ENCODE data around the gene OR2G2. TPM values are rescaled to one million over a fixed set of nuclear protein-coding genes. Genes with fewer than 3 reads are reported as not detected.

OR2G2 gene
- total RNA-seq, 1 donor from 2014 or later, result not detected

DNA sequence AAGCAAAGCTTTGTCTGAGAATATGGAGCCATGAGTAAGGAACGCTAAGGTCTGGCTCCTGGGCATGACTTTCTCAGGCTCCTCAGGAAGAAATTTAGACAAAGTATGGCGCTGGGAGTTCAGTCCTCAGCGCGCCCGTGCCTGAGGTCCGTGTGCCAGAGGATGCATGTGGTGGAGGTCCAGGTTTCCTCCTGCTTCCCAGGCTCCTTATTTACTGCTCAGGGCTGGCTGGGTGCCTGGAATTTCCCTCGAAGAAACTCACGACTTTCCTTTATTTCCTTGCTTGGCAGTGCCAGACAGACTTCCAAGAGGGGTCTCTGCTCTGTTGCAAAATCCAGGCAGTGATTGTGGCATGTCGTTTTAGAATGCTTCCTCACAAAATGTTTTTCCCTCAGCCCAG is 26.0 kb upstream of the OR2G2 start:
- no peak overlapping the region for H3K27ac ChIP-seq
- no peaks in the 10 kb centered on the region for H3K9me3 ChIP-seq
- no peaks in the 10 kb centered on the region for H3K4me1 ChIP-seq
- no peak overlapping the region for H3K4me3 ChIP-seq
- H3K27me3 ChIP-seq, result no peaks in the 10 kb centered on the region
- TF ChIP-seq, protein P1, sequence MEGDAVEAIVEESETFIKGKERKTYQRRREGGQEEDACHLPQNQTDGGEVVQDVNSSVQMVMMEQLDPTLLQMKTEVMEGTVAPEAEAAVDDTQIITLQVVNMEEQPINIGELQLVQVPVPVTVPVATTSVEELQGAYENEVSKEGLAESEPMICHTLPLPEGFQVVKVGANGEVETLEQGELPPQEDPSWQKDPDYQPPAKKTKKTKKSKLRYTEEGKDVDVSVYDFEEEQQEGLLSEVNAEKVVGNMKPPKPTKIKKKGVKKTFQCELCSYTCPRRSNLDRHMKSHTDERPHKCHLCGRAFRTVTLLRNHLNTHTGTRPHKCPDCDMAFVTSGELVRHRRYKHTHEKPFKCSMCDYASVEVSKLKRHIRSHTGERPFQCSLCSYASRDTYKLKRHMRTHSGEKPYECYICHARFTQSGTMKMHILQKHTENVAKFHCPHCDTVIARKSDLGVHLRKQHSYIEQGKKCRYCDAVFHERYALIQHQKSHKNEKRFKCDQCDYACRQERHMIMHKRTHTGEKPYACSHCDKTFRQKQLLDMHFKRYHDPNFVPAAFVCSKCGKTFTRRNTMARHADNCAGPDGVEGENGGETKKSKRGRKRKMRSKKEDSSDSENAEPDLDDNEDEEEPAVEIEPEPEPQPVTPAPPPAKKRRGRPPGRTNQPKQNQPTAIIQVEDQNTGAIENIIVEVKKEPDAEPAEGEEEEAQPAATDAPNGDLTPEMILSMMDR (IDR thresholded peaks at IDR 0.05), result no peak
- no peak for DNase-seq (ENCODE audit: low spot score in 2 of 2)
- intact Hi-C loops (cut with DNase I), result no loop called here
- H3K36me3 ChIP-seq, result no peaks in the 10 kb centered on the region

DNA sequence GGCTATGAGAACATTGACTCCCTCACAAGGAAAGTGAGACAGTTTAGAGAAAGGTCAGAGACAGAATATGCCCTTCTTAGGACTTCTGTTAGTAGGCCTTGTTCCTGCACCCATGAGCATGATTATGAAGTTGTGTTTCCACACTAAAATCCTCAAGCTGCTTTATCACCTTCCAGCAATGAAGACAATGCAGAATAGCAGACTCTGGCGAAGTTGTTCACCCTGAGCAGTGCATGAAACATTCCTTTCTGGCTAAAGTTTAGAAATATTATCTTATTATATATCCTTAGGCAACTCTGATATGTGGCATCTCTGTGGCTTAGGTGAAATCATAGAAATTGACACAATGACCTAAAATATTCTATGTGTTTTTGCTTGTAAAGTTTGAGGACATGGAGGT is 13.9 kb upstream of the OR2G2 start:
- TF ChIP-seq, protein P1 (IDR thresholded peaks at IDR 0.05), result no peak
- intact Hi-C loops (cut with DNase I), result no loop called here
- peaks cover 0 to 4% of the 10 kb centered on the region in 2 donors for H3K9me3 ChIP-seq

DNA sequence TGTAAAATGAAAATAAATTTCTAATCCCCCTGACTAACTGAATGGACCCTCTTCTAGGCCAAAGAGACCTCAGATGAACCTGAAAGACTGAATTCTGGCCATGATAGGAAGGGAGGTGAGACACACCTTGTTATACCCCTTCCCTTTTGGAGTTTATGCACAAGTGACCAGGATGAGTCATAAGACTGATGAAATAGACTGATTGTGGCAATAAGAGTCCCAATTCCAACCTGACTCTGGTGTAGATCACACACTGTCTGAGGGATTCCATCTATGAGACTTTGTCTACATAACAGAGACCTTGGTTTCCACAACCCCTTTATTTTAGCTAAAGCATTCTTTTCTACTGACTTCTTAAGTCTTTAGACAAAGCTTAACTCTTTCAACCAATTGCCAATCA is 13.5 kb upstream of the OR2G2 start:
- H3K4me3 ChIP-seq, result no peak overlapping the region
- intact Hi-C loops (cut with DNase I), result no loop called here
- no peaks in the 10 kb centered on the region for H3K27me3 ChIP-seq
- no peaks in the 10 kb centered on the region for H3K4me1 ChIP-seq
- H3K9me3 ChIP-seq, result peaks cover 0 to 4% of the 10 kb centered on the region in 2 donors
- no peaks in the 10 kb centered on the region for H3K36me3 ChIP-seq
- TF ChIP-seq, protein P1 (IDR thresholded peaks at IDR 0.05), result no peak
- no peak for DNase-seq (ENCODE audit: low spot score in 2 of 2)
- no peak overlapping the region for H3K27ac ChIP-seq

More for the DNA sequence above, 13.9 kb upstream of the OR2G2 start:
- Histone ChIP-seq H3K4me1 (no peaks in the 10 kb centered on the region), H3K4me3 (no peak overlapping the region), H3K27me3 (no peaks in the 10 kb centered on the region), H3K36me3 (no peaks in the 10 kb centered on the region), H3K27ac (no peak overlapping the region)
- DNase-seq (ENCODE audit: low spot score in 2 of 2), result no peak

DNA sequence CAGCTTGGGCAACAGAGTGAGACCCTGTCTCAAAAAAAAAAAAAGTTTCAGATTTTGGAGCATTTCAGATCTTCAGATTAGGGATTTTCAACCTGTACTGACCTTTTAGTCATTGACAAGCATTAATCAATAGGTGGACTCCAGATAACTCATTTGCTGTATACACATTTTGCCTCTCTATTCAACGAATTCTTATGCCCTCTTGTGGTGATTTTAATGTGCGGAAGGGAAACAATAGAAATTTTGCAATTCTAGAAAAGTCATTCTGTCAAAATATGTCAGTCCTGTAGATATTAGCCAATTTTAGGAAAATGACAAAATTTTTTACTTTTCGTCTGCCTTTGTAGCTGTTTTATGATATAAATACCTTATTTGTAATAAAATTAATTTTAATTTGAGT is 11.6 kb upstream of the OR2G2 start:
- no peaks in the 10 kb centered on the region for H3K9me3 ChIP-seq
- no peaks in the 10 kb centered on the region for H3K36me3 ChIP-seq
- TF ChIP-seq, protein P1 (IDR thresholded peaks at IDR 0.05), result no peak
- no peaks in the 10 kb centered on the region for H3K27me3 ChIP-seq
- H3K27ac ChIP-seq, result no peak overlapping the region
- DNase-seq (ENCODE audit: low spot score in 2 of 2), result no peak
- intact Hi-C loops (cut with DNase I), result no loop called here
- no peaks in the 10 kb centered on the region for H3K4me1 ChIP-seq
- no peak overlapping the region for H3K4me3 ChIP-seq

DNA sequence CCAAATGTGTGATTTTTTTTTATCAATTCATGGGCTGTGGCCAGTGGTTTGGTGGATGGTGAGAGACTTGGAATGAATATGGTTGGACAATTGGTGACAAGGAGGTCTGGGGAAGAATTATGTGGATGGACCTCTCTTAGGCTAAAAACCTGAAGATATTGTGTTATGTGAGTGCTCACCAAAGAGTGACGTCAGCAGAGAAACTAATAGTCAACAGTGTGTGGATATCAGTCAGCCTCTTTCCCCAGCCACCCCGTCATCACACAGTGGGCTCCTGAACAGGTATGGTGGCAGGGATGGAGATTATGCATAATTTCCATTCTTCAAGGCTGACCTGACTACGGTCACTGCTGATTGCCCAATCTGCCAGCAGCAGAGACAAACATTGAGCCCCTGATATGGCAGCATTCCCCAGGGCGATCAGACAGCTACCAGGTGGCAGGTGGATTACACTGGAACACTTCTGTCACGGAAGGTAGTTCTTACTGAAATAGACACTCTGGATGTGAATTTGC is 9.2 kb upstream of the OR2G2 start:
- Histone ChIP-seq H3K4me3 (no peak overlapping the region), H3K4me1 (no peaks in the 10 kb centered on the region), H3K36me3 (no peaks in the 10 kb centered on the region), H3K27ac (no peak overlapping the region), H3K9me3 (no peaks in the 10 kb centered on the region), H3K27me3 (no peaks in the 10 kb centered on the region)
- intact Hi-C loops (cut with DNase I), result no loop called here
- TF ChIP-seq, protein P1 (IDR thresholded peaks at IDR 0.05), result no peak
- DNase-seq (ENCODE audit: low spot score in 2 of 2), result no peak

DNA sequence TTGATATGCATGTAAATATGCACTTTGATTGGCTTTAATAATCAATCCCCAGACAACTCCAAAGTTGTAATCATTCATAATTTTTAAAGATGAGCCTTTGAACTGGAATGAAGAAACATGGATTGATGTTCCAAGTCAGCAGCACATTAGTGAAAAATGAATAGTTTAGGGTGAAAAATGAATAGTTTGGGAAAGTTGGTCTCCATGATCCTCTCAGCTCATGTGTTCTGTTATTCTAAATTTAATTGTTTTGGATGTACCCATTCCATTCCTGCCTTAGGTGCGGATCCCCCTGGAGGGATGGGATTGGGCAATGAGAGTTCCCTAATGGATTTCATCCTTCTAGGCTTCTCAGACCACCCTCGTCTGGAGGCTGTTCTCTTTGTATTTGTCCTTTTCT is 17.1 kb downstream of the OR2G2 start, which contains the start of gene OR2G3:
Gene OR2G3 (plus strand): TSS at position 301 of the 400 bp plus-strand sequence. CDS start 0 bp downstream, at position 301.
- Histone ChIP-seq H3K27me3 (no peaks in the 10 kb centered on the region), H3K4me1 (no peaks in the 10 kb centered on the region), H3K36me3 (no peaks in the 10 kb centered on the region), H3K27ac (no peak within 1 kb of the TSS), H3K4me3 (no peak within 1 kb of the TSS), H3K9me3 (no peaks in the 10 kb centered on the region)
- DNase-seq (ENCODE audit: low spot score in 2 of 2), result no peak
- intact Hi-C loops (cut with DNase I), result no loop called here
- TF ChIP-seq, protein P1 (IDR thresholded peaks at IDR 0.05), result no peak
